ENCODE data around the gene CNRIP1.

DNA sequence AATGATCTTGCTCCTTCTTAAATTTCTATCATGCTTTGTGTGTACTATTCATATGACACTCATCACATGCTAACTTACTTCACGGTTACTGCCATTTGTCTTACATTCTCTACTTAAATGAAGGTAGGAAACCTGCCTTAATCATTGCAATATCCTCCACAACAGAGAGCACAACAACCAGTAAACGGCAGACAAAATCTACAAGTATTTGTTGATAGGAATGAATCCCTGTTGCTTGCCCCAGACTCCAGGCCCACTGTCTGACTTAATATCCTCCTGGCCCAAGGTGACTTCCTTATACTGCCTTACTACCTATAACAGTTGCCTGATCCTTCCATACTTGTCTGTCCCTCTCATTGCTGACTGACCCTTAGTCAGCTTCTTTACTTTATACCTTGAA is 70.9 kb downstream of the CNRIP1 start:
- TF ChIP-seq TAF1 (IDR thresholded peaks at IDR 0.05; ENCODE audit: low read depth) (no peak), CREB1 (IDR thresholded peaks at IDR 0.05; ENCODE audit: low read depth) (no peak), RAD21 (IDR thresholded peaks at IDR 0.05; ENCODE audit: low read depth) (no peak), EGR1 (IDR thresholded peaks at IDR 0.05) (no peak), CEBPB (IDR thresholded peaks at IDR 0.05) (no peak)
